Measurements from ENCODE around the gene DOCK4. TPM values are rescaled to one million over a fixed set of nuclear protein-coding genes. Genes with fewer than 3 reads are reported as not detected.

Gene DOCK4
- total and polyA plus RNA-seq, 2 of the 8 experiments (the other 6 are each of a cell fraction or from before 2014, with no cell fraction given), result 5.1 to 23.6 TPM

Small RNAs within 50 kb of the gene (small RNA-seq; reads per million reads assigned to genes)
- not detected for gene RNA5SP237 (ENCODE audit: insufficient read depth)

Other genes starting within 250 kb of the DOCK4 start
- 18.0 and 21.7 TPM in 2 replicates for gene ZNF277, start 296 bp upstream of the DOCK4 start, total RNA-seq (2021; fragmentation: NEBNext Ultra II Directional; extraction: Animal tissue kit (Norgen Biotek cat#: 25700))
- gene ZNF277, start 296 bp upstream of the DOCK4 start, polyA plus RNA-seq (2011; rRNA removed), result 2.7 and 5.1 TPM in 2 replicates
- 50.4 and 50.5 TPM in 2 replicates for gene IFRD1, start 244.1 kb upstream of the DOCK4 start, total RNA-seq (2021; fragmentation: NEBNext Ultra II Directional; extraction: Animal tissue kit (Norgen Biotek cat#: 25700))
- 17.1 and 23.0 TPM in 2 replicates for gene IFRD1, start 244.1 kb upstream of the DOCK4 start, polyA plus RNA-seq (2011; rRNA removed)

All from H1 (cell line).